DLD1 (cell line): ENCODE data around the gene GALNT2.

Experiments
- in situ Hi-C: cut with HindIII; loops from 2 replicates; pipeline ENCODE4 v1.10.0; 2017; ENCODE audit warnings: low sequenced_read_pairs

Gene GALNT2

GRCh38 chr1:230070321-230071208, 3.5 kb downstream of the GALNT2 start:
- in situ Hi-C loops: no loop called here

- in situ Hi-C loops: no loop called here
Measured at GRCh38 chr1:230071316-230071715, 4.3 kb downstream of the GALNT2 start.

- in situ Hi-C loops: no loop called here
Measured at GRCh38 chr1:230072296-230072695, 5.3 kb downstream of the GALNT2 start.

- in situ Hi-C loops: no loop called here
Measured at GRCh38 chr1:230072866-230073265, 5.8 kb downstream of the GALNT2 start.

DNA sequence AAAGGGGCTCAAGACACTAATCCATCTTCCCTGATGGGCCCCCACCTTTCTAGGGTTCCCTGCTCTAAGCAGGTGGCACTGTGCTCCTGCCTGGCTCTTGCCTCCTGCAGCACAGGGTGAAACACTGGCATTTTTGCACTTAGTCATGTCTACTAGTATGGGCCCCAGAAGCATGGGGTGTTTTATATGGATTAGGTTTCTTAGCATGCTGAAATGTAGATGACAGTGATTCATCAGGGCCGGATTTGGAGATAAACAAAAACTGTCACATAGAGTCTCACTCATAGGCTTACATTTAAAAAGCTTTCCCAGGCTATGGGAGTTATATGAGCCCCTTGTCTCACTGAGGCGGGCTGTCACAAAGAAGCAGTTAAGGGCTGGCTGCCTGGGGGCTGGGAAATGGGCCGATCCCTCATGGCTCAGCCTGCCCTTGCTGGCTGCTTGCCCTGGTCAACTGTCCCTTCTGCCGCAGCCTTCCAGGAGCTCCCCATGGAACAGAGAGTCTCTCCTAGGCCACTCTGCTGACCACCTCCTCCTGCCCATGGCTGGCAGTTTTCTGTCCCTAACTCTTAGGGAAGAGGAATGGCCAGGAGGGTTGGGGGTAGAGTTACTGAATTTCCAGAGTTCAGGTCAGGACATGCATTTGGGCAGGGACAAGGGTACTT, 6.5 kb downstream of the GALNT2 start:
- in situ Hi-C loops: no loop called here

DNA sequence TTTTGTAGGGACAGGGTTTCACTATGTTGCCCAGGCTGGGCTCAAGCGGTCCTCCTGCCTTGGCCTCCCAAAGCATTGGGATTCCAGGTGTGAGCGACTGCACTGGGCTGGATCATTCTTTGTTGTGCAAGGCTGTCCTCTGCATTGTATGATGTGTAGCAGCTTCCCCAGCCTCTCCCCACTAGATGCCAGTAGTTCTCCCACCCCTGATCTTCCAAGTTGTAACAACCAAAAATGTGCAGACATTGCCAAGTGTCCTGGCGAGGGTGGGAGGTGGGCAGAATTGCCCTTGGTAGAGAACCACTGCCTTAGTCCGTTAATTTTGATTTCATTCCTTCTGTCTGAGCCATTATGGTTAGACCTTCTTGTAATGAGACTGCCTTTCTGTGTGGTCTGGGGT, 7.2 kb downstream of the GALNT2 start:
- in situ Hi-C loops: no loop called here

GRCh38 chr1:230074762-230075161, 7.7 kb downstream of the GALNT2 start:
- in situ Hi-C loops: no loop called here

DNA sequence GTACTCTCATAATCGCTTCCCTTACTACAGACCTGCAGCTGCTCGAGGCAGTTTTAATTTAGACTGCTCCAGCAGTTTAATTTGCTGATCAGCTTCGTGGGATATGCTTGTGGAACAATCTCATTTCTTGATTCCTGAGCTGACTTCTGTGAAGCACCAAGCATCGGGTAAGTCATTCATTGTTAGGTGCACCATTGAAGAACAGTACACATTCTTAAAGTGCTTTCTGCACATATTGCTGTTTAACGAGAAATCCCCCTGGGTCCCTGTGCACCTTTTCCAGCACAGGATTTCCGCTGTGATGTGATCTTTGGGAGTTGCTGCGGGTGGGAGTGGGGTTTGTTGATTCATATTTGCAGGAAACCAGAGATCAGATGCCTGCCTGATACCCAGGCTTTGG, 9.1 kb downstream of the GALNT2 start:
- in situ Hi-C loops: no loop called here

- in situ Hi-C loops: no loop called here
Measured at GRCh38 chr1:230077011-230077410, 10.0 kb downstream of the GALNT2 start.

GRCh38 chr1:230077436-230078213, 10.6 kb downstream of the GALNT2 start:
- in situ Hi-C loops: no loop called here

- in situ Hi-C loops: no loop called here
Measured at GRCh38 chr1:230079199-230080024, 12.4 kb downstream of the GALNT2 start.

DNA sequence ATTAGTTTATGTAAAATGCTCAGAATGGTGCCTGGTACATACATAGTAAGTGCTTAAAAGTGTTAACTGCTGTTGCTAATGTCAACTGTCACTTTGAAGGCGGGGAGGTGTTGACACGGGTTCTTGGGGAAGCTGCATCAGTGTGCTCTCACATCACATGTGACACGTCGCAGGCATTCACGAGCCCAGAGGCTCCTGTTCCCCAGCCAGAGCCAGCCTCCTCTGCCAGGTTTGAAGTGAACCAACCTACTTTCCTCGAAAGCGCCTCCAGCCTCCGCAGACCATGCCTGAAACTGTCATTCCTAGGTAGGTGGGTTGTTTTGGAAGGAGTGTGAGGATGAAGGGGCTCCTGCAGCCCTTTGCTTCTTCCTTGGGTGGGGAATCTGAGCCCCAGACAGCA, 13.8 kb downstream of the GALNT2 start:
- in situ Hi-C loops: no loop called here

DNA sequence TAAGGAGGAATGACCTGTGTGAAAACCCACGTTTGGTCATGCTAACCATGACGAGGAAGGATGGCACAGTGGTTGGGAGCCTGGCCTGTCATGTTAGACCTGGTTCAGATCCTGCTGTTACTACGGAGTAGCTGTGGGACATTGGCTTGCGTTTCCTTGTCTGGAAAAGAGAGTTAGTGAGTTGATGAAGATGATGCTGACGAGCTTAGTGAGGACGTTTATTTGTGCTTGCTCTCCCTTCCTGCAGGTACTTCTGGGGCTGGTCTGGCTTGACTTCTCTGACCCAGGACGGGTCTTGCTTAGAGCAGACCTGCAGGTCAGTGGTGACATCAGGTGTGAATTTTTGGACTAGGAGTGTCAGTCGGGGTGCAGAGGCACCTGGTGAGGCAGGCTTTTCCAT, 14.7 kb downstream of the GALNT2 start:
- in situ Hi-C loops: no loop called here

- in situ Hi-C loops: no loop called here
Measured at GRCh38 chr1:230082211-230082610, 15.2 kb downstream of the GALNT2 start.

- in situ Hi-C loops: no loop called here
Measured at GRCh38 chr1:230083053-230083452, 16.0 kb downstream of the GALNT2 start.

GRCh38 chr1:230083746-230084407, 16.8 kb downstream of the GALNT2 start:
- in situ Hi-C loops: no loop called here

- in situ Hi-C loops: no loop called here
Measured at GRCh38 chr1:230084408-230085177, 17.6 kb downstream of the GALNT2 start.

- in situ Hi-C loops: no loop called here
Measured at GRCh38 chr1:230085178-230085515, 18.1 kb downstream of the GALNT2 start.

DNA sequence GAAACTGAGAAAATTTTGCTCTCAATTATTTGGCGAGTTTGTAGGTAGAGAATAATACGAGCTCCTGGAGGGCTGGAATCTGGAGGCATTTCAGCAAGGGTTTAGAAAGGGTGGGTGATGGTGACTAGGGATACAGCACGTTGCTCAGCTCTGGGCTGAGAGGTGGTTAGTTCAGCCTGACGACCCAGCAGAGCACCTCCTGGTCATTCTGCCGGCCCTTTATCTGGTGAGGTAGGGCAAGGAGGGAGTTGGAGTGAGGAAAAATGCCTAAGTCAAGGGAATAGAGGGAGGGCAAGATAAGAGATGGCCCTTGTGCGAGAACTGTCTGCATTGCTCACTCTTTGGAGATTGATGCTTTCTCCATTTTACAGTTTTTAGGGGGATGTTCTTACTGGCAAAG, 19.1 kb downstream of the GALNT2 start:
- in situ Hi-C loops: no loop called here
